Astrocyte (in vitro differentiated cells and primary cell): ENCODE measurements around the gene CHN2. TPM values are rescaled to one million over a fixed set of nuclear protein-coding genes. Genes with fewer than 3 reads are reported as not detected.

Experiments used
- DNase-seq: peaks from one replicate; pipeline ENCODE4 v3.0.0-alpha.2; 2010; ENCODE audit warnings: low read depth
- FAIRE-seq: peaks from 2 replicates; lab custom pipeline; 2011; peaks lifted over from hg19 to GRCh38; lab: Jason Lieb, UNC
- H2AFZ ChIP-seq: 2 replicates; pipeline ENCODE4 v1.6.0; 2012; ENCODE audit warnings: low read depth, low read length, inconsistent platforms
- H3K27ac ChIP-seq: 2 replicates; pipeline ENCODE4 v1.5.1; 2011; ENCODE audit warnings: low read depth, low read length, inconsistent platforms
- H3K27me3 ChIP-seq: 2 replicates; pipeline ENCODE4 v1.6.0; 2011; ENCODE audit warnings: low read length, inconsistent platforms; ENCODE audit not compliant: insufficient read depth
- H3K36me3 ChIP-seq: 2 replicates; pipeline ENCODE4 v1.5.1; 2011; ENCODE audit warnings: low read length, inconsistent platforms; ENCODE audit not compliant: insufficient read depth
- H3K4me1 ChIP-seq: 2 replicates; pipeline ENCODE4 v1.5.1; 2011; ENCODE audit warnings: low read length, inconsistent platforms; ENCODE audit not compliant: insufficient read depth
- H3K4me2 ChIP-seq: 2 replicates; pipeline ENCODE4 v1.6.0; 2012; ENCODE audit warnings: low read length, inconsistent platforms
- H3K4me3 ChIP-seq: 2 replicates; pipeline ENCODE4 v1.5.1; 2011; ENCODE audit warnings: low read depth, mild to moderate bottlenecking, low read length, inconsistent platforms; ENCODE audit not compliant: insufficient read depth
- H3K79me2 ChIP-seq: 2 replicates; pipeline ENCODE4 v1.6.0; 2012; ENCODE audit warnings: mild to moderate bottlenecking, low read length, inconsistent platforms; ENCODE audit not compliant: insufficient read depth
- H3K9ac ChIP-seq: 2 replicates; pipeline ENCODE4 v1.6.0; 2012; ENCODE audit warnings: mild to moderate bottlenecking, low read length, inconsistent platforms
- H3K9me3 ChIP-seq: 2 replicates; pipeline ENCODE4 v1.5.1; 2012; ENCODE audit warnings: low read depth, mild to moderate bottlenecking, low read length, inconsistent platforms; ENCODE audit not compliant: insufficient read depth
- H4K20me1 ChIP-seq: 2 replicates; pipeline ENCODE4 v1.6.0; 2012; ENCODE audit warnings: low read length, inconsistent platforms; ENCODE audit not compliant: insufficient read depth
- H3K27ac Mint-ChIP-seq: one replicate; pipeline ENCODE4 v1.8.0; 2021; ENCODE audit warnings: mild to moderate bottlenecking, mixed read lengths; ENCODE audit not compliant: unreplicated experiment
- H3K27me3 Mint-ChIP-seq: one replicate; pipeline ENCODE4 v1.8.0; 2021; ENCODE audit warnings: low read depth, mixed read lengths; ENCODE audit not compliant: unreplicated experiment
- H3K36me3 Mint-ChIP-seq: one replicate; pipeline ENCODE4 v1.8.0; 2021; ENCODE audit warnings: low read depth, mixed read lengths; ENCODE audit not compliant: unreplicated experiment
- H3K4me1 Mint-ChIP-seq: one replicate; pipeline ENCODE4 v1.8.0; 2021; ENCODE audit warnings: low read depth, mixed read lengths; ENCODE audit not compliant: unreplicated experiment
- H3K4me3 Mint-ChIP-seq: one replicate; pipeline ENCODE4 v1.8.0; 2021; ENCODE audit warnings: mild to moderate bottlenecking, moderate library complexity, mixed read lengths; ENCODE audit not compliant: unreplicated experiment
- H3K9me3 Mint-ChIP-seq: one replicate; pipeline ENCODE4 v1.8.0; 2021; ENCODE audit warnings: mild to moderate bottlenecking, mixed read lengths; ENCODE audit not compliant: unreplicated experiment
- CTCF ChIP-seq: IDR thresholded peaks from 2 replicates; pipeline ENCODE4 v1.5.1; 2011; ENCODE audit warnings: low read depth, mild to moderate bottlenecking, inconsistent platforms, low read length, moderate library complexity; ENCODE audit not compliant: insufficient read depth
- EZH2 ChIP-seq: IDR thresholded peaks from 2 replicates; pipeline ENCODE4 v1.6.1; 2012; ENCODE audit warnings: mild to moderate bottlenecking, low read length, inconsistent platforms; ENCODE audit not compliant: insufficient read depth
- total RNA-seq: library from RNA; stranded (reverse); gene quantifications from 2 replicates; pipeline ENCODE4 v1.2.1, GENCODE V29; 2021

Gene CHN2
- total RNA-seq, 1 donor from 2014 or later, result 2.5 TPM

GRCh38 chr7:29285861-29286260, 91.3 kb downstream of the CHN2 start:
- peaks cover 39% of the 10 kb centered on the region for H3K27me3 ChIP-seq
- H3K9ac ChIP-seq, result no peak overlapping the region
- peak overlapping the region; percentile 44 for H3K27ac ChIP-seq
- Mint-ChIP-seq H3K27ac (peak overlapping the region; percentile 89), H3K27me3 (peaks cover 12% of the 10 kb centered on the region), H3K4me1 (peaks cover 22% of the 10 kb centered on the region), H3K4me3 (no peak overlapping the region), H3K36me3 (no peaks in the 10 kb centered on the region), H3K9me3 (no peaks in the 10 kb centered on the region)
- TF ChIP-seq CTCF, result no peak
- no peak for TF ChIP-seq EZH2
- peaks cover 4% of the 10 kb centered on the region for H4K20me1 ChIP-seq
- no peak overlapping the region for H3K4me3 ChIP-seq
- H3K79me2 ChIP-seq, result no peaks in the 10 kb centered on the region
- FAIRE-seq (no peak), DNase-seq (no peak)
- no peaks in the 10 kb centered on the region for H3K36me3 ChIP-seq
- no peaks in the 10 kb centered on the region for H3K9me3 ChIP-seq
- peak overlapping the region; percentile 48 for H3K4me2 ChIP-seq
- no peak overlapping the region for H2AFZ ChIP-seq
- peaks cover 37% of the 10 kb centered on the region for H3K4me1 ChIP-seq

- Mint-ChIP-seq H3K4me1 (peaks cover 17% of the 10 kb centered on the region), H3K36me3 (no peaks in the 10 kb centered on the region), H3K4me3 (no peak overlapping the region), H3K27me3 (peaks cover 13% of the 10 kb centered on the region), H3K9me3 (no peaks in the 10 kb centered on the region), H3K27ac (peak overlapping the region; percentile 60)
- TF ChIP-seq CTCF, result no peak
- TF ChIP-seq EZH2, result no peak
- Histone ChIP-seq H3K27me3 (peaks cover 25% of the 10 kb centered on the region), H3K4me1 (peaks cover 37% of the 10 kb centered on the region), H3K9me3 (no peaks in the 10 kb centered on the region), H3K36me3 (no peaks in the 10 kb centered on the region), H3K4me2 (peak overlapping the region; percentile 37), H3K4me3 (no peak overlapping the region), H3K9ac (no peak overlapping the region), H3K27ac (no peak overlapping the region), H4K20me1 (peaks cover 4% of the 10 kb centered on the region), H2AFZ (no peak overlapping the region), H3K79me2 (no peaks in the 10 kb centered on the region)
- no peak for FAIRE-seq
- DNase-seq, result peak; percentile 94
Measured at GRCh38 chr7:29287366-29287765, 92.8 kb downstream of the CHN2 start.

DNA sequence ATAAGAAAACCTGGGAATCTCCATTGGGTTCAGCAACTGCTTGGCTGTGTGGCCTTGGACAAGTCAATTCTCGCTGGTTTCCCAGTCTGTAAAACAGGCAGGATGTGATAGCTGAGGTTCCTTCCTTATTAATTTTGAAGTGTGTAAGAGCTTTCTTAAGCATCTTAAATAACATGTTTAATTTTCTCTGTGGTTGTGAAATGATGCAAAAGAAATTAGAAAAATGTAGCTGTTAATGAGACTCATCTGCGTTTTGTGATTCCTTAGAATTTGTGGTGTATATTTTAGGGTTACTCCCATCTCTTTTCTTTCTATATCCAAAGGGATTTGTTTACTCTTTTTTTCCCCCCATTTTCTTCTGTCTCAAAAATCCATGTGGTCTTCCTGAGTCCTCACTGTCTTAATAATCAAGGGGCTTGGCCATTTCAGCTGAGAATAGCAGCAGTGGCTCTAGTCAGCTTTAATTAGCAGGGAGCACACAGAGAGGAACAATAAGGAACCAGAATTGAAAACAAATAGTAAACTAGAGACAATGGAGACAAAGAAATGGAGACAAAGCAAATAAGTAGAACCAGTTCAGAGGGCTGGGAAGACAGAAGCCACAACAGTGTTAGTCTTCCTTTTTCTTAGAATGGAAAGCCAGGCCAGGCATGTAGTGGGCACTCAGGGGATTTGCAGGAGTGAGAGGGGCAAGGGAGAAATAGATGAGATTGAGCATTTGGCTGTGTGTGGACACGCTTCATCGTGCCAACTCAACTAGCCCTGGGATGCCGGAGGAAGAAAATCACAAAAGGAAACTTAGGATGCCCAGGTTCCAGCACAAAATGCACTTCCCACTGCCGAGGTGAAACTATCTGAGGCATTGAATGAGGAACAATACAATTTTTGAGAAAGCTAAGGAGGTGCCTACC, 93.9 kb downstream of the CHN2 start:
- peak overlapping the region; percentile 54 for H3K4me2 ChIP-seq
- H3K4me3 ChIP-seq, result no peak overlapping the region

More for the DNA sequence above, 93.9 kb downstream of the CHN2 start:
- H3K9me3 ChIP-seq, result no peaks in the 10 kb centered on the region
- Mint-ChIP-seq H3K27ac (no peak overlapping the region), H3K4me1 (peaks cover 17% of the 10 kb centered on the region), H3K36me3 (no peaks in the 10 kb centered on the region), H3K9me3 (no peaks in the 10 kb centered on the region), H3K4me3 (no peak overlapping the region), H3K27me3 (peaks cover 22% of the 10 kb centered on the region)
- TF ChIP-seq EZH2 (no peak), CTCF (no peak)
- no peak for DNase-seq
- peaks cover 37% of the 10 kb centered on the region for H3K4me1 ChIP-seq
- H2AFZ ChIP-seq, result no peak overlapping the region
- no peak overlapping the region for H3K9ac ChIP-seq
- H4K20me1 ChIP-seq, result peaks cover 4% of the 10 kb centered on the region
- no peaks in the 10 kb centered on the region for H3K79me2 ChIP-seq
- H3K27me3 ChIP-seq, result peaks cover 17% of the 10 kb centered on the region
- FAIRE-seq, result no peak
- no peak overlapping the region for H3K27ac ChIP-seq
- H3K36me3 ChIP-seq, result no peaks in the 10 kb centered on the region
